ENCODE results near the gene BCOR.

BCOR gene

GRCh38 chrX:40073439-40074054 lies 24.2 kb downstream of the BCOR start:
- H3K4ac ChIP-seq (ENCODE audit: low read depth in 1 of 2, low read length in 2 of 2): no peak overlapping the region
- 97% methylated on average over 26 of the region's 26 CpGs for WGBS
- H4K91ac ChIP-seq (ENCODE audit: low read length): no peak overlapping the region
- no peak overlapping the region for H3K14ac ChIP-seq (ENCODE audit: low read length in 2 of 2)
- no peak overlapping the region for H3K23ac ChIP-seq (ENCODE audit: low read length in 2 of 2)
- H2BK15ac ChIP-seq (ENCODE audit: low read depth, poor library complexity, severe bottlenecking): no peak overlapping the region
- H3K79me1 ChIP-seq (replicated peaks; ENCODE audit: low read length, poor library complexity, severe bottlenecking): peaks cover 28% of the 10 kb centered on the region
- no peak overlapping the region for H4K8ac ChIP-seq (ENCODE audit: low read length)
- H3K27me3 ChIP-seq (ENCODE audit: control insufficient read depth in 1 of 2, insufficient read depth in 1 of 2, low read length in 2 of 2): peaks cover 0 to 24% of the 10 kb centered on the region in 2 experiments
- H3K4me3 ChIP-seq (ENCODE audit: insufficient read depth in 1 of 2, low read depth in 1 of 2, low read length in 2 of 2): no peak overlapping the region
- H3K4me2 ChIP-seq (ENCODE audit: low read length, poor library complexity, severe bottlenecking): no peak overlapping the region
- H2BK120ac ChIP-seq (ENCODE audit: low read depth, low read length): no peak overlapping the region
- H3K36me3 ChIP-seq (ENCODE audit: control insufficient read depth in 1 of 2, insufficient read depth in 2 of 2, low read depth in 1 of 2, low read length in 2 of 2): peaks cover 37 to 69% of the 10 kb centered on the region in 2 experiments
- peaks cover 3% of the 10 kb centered on the region for H3K9me3 ChIP-seq (ENCODE audit: control insufficient read depth, low read length)
- no peak overlapping the region for H2BK5ac ChIP-seq (ENCODE audit: low read depth, low read length, poor library complexity, severe bottlenecking)
- H2AFZ ChIP-seq (ENCODE audit: low read depth, low read length): no peak overlapping the region
- no peak overlapping the region for H3K9ac ChIP-seq (ENCODE audit: low read length)
- H3K18ac ChIP-seq (ENCODE audit: low read depth in 1 of 2, low read length in 2 of 2): no peak overlapping the region
- no peak overlapping the region for H2BK12ac ChIP-seq (ENCODE audit: low read length in 2 of 2)
- H3K4me1 ChIP-seq (ENCODE audit: control insufficient read depth, insufficient read depth, low read depth, low read length): peaks cover 3% of the 10 kb centered on the region
- DNase-seq: no peak
- H2AK5ac ChIP-seq (ENCODE audit: low read length, severe bottlenecking): no peak overlapping the region
- no peak overlapping the region for H3K27ac ChIP-seq (ENCODE audit: low read length, poor library complexity, severe bottlenecking)

GRCh38 chrX:40072246-40072645 lies 25.5 kb downstream of the BCOR start:
- Histone ChIP-seq H2AFZ (ENCODE audit: low read depth, low read length) (no peak overlapping the region), H4K91ac (ENCODE audit: low read length) (no peak overlapping the region), H3K36me3 (ENCODE audit: control insufficient read depth in 1 of 2, insufficient read depth in 2 of 2, low read depth in 1 of 2, low read length in 2 of 2) (peaks cover 37 to 69% of the 10 kb centered on the region in 2 experiments), H3K4me2 (ENCODE audit: low read length, poor library complexity, severe bottlenecking) (no peak overlapping the region), H2BK5ac (ENCODE audit: low read depth, low read length, poor library complexity, severe bottlenecking) (no peak overlapping the region), H3K4ac (ENCODE audit: low read depth in 1 of 2, low read length in 2 of 2) (no peak overlapping the region), H3K27ac (ENCODE audit: low read length, poor library complexity, severe bottlenecking) (no peak overlapping the region), H2AK5ac (ENCODE audit: low read length, severe bottlenecking) (no peak overlapping the region), H3K23ac (ENCODE audit: low read length in 2 of 2) (no peak overlapping the region), H3K79me1 (replicated peaks; ENCODE audit: low read length, poor library complexity, severe bottlenecking) (peaks cover 28% of the 10 kb centered on the region), H3K9me3 (ENCODE audit: control insufficient read depth, low read length) (peaks cover 6% of the 10 kb centered on the region), H3K14ac (ENCODE audit: low read length in 2 of 2) (no peak overlapping the region), H3K27me3 (ENCODE audit: control insufficient read depth in 1 of 2, insufficient read depth in 1 of 2, low read length in 2 of 2) (peaks cover 0 to 20% of the 10 kb centered on the region in 2 experiments), H3K18ac (ENCODE audit: low read depth in 1 of 2, low read length in 2 of 2) (no peak overlapping the region), H2BK12ac (ENCODE audit: low read length in 2 of 2) (no peak overlapping the region), H4K8ac (ENCODE audit: low read length) (peak overlapping the region; percentile 5), H3K4me3 (ENCODE audit: insufficient read depth in 1 of 2, low read depth in 1 of 2, low read length in 2 of 2) (no peak overlapping the region), H2BK120ac (ENCODE audit: low read depth, low read length) (no peak overlapping the region), H3K9ac (ENCODE audit: low read length) (no peak overlapping the region), H3K4me1 (ENCODE audit: control insufficient read depth, insufficient read depth, low read depth, low read length) (no peaks in the 10 kb centered on the region), H2BK15ac (ENCODE audit: low read depth, poor library complexity, severe bottlenecking) (no peak overlapping the region)
- no peak for DNase-seq
- WGBS: 93% methylated on average over 9 of the region's 9 CpGs

- no peak overlapping the region for H3K23ac ChIP-seq (ENCODE audit: low read length in 2 of 2)
- no peak overlapping the region for H3K4me3 ChIP-seq (ENCODE audit: insufficient read depth in 1 of 2, low read depth in 1 of 2, low read length in 2 of 2)
- H3K9ac ChIP-seq (ENCODE audit: low read length): no peak overlapping the region
- DNase-seq: no peak
- peaks cover 0 to 16% of the 10 kb centered on the region in 2 experiments for H3K27me3 ChIP-seq (ENCODE audit: control insufficient read depth in 1 of 2, insufficient read depth in 1 of 2, low read length in 2 of 2)
- no peak overlapping the region for H2BK120ac ChIP-seq (ENCODE audit: low read depth, low read length)
- H4K91ac ChIP-seq (ENCODE audit: low read length): no peak overlapping the region
- no peak overlapping the region for H3K18ac ChIP-seq (ENCODE audit: low read depth in 1 of 2, low read length in 2 of 2)
- no peak overlapping the region for H2BK5ac ChIP-seq (ENCODE audit: low read depth, low read length, poor library complexity, severe bottlenecking)
- peaks cover 6% of the 10 kb centered on the region for H3K9me3 ChIP-seq (ENCODE audit: control insufficient read depth, low read length)
- H3K4me2 ChIP-seq (ENCODE audit: low read length, poor library complexity, severe bottlenecking): no peak overlapping the region
- peaks cover 30% of the 10 kb centered on the region for H3K79me1 ChIP-seq (replicated peaks; ENCODE audit: low read length, poor library complexity, severe bottlenecking)
- H3K27ac ChIP-seq (ENCODE audit: low read length, poor library complexity, severe bottlenecking): no peak overlapping the region
- no peak overlapping the region for H2BK15ac ChIP-seq (ENCODE audit: low read depth, poor library complexity, severe bottlenecking)
- no peak overlapping the region for H2AK5ac ChIP-seq (ENCODE audit: low read length, severe bottlenecking)
- no peak overlapping the region for H2AFZ ChIP-seq (ENCODE audit: low read depth, low read length)
- WGBS: 98% methylated on average over 4 of the region's 4 CpGs
- H3K14ac ChIP-seq (ENCODE audit: low read length in 2 of 2): no peak overlapping the region
- peaks cover 22 to 66% of the 10 kb centered on the region in 2 experiments for H3K36me3 ChIP-seq (ENCODE audit: control insufficient read depth in 1 of 2, insufficient read depth in 2 of 2, low read depth in 1 of 2, low read length in 2 of 2)
- H2BK12ac ChIP-seq (ENCODE audit: low read length in 2 of 2): no peak overlapping the region
- no peak overlapping the region for H4K8ac ChIP-seq (ENCODE audit: low read length)
- no peak overlapping the region for H3K4ac ChIP-seq (ENCODE audit: low read depth in 1 of 2, low read length in 2 of 2)
- no peaks in the 10 kb centered on the region for H3K4me1 ChIP-seq (ENCODE audit: control insufficient read depth, insufficient read depth, low read depth, low read length)
Observed at GRCh38 chrX:40068048-40068447, 29.7 kb downstream of the BCOR start.

- no peaks in the 10 kb centered on the region for H3K4me1 ChIP-seq (ENCODE audit: control insufficient read depth, insufficient read depth, low read depth, low read length)
Observed at GRCh38 chrX:40066700-40067099, 31.1 kb downstream of the BCOR start.

More at GRCh38 chrX:40066700-40067099, 31.1 kb downstream of the BCOR start:
- H3K9ac ChIP-seq (ENCODE audit: low read length): no peak overlapping the region
- H2BK12ac ChIP-seq (ENCODE audit: low read length in 2 of 2): no peak overlapping the region
- H2AFZ ChIP-seq (ENCODE audit: low read depth, low read length): no peak overlapping the region
- H4K8ac ChIP-seq (ENCODE audit: low read length): no peak overlapping the region
- no peak overlapping the region for H2BK15ac ChIP-seq (ENCODE audit: low read depth, poor library complexity, severe bottlenecking)
- H4K91ac ChIP-seq (ENCODE audit: low read length): no peak overlapping the region
- H3K9me3 ChIP-seq (ENCODE audit: control insufficient read depth, low read length): peaks cover 6% of the 10 kb centered on the region
- H3K27ac ChIP-seq (ENCODE audit: low read length, poor library complexity, severe bottlenecking): no peak overlapping the region
- no peak overlapping the region for H3K18ac ChIP-seq (ENCODE audit: low read depth in 1 of 2, low read length in 2 of 2)
- no peak for DNase-seq
- no peak overlapping the region for H3K14ac ChIP-seq (ENCODE audit: low read length in 2 of 2)
- H3K4me2 ChIP-seq (ENCODE audit: low read length, poor library complexity, severe bottlenecking): no peak overlapping the region
- peaks cover 10 to 69% of the 10 kb centered on the region in 2 experiments for H3K36me3 ChIP-seq (ENCODE audit: control insufficient read depth in 1 of 2, insufficient read depth in 2 of 2, low read depth in 1 of 2, low read length in 2 of 2)
- H3K4ac ChIP-seq (ENCODE audit: low read depth in 1 of 2, low read length in 2 of 2): no peak overlapping the region
- WGBS: 100% methylated on average over 2 of the region's 3 CpGs
- H3K23ac ChIP-seq (ENCODE audit: low read length in 2 of 2): no peak overlapping the region
- no peak overlapping the region for H2BK5ac ChIP-seq (ENCODE audit: low read depth, low read length, poor library complexity, severe bottlenecking)
- no peak overlapping the region for H3K4me3 ChIP-seq (ENCODE audit: insufficient read depth in 1 of 2, low read depth in 1 of 2, low read length in 2 of 2)
- no peak overlapping the region for H2AK5ac ChIP-seq (ENCODE audit: low read length, severe bottlenecking)
- peaks cover 20% of the 10 kb centered on the region for H3K79me1 ChIP-seq (replicated peaks; ENCODE audit: low read length, poor library complexity, severe bottlenecking)
- peaks cover 0 to 9% of the 10 kb centered on the region in 2 experiments for H3K27me3 ChIP-seq (ENCODE audit: control insufficient read depth in 1 of 2, insufficient read depth in 1 of 2, low read length in 2 of 2)
- H2BK120ac ChIP-seq (ENCODE audit: low read depth, low read length): no peak overlapping the region

Measured in mesenchymal stem cell (in vitro differentiated cells and primary cell).